AG10803 (cell line): Measurements from ENCODE around the gene COQ8A.

Source experiments
- DNase-seq: peaks from one replicate; pipeline ENCODE4 v3.0.0; 2010; ENCODE audit warnings: low read depth
- H3K4me3 ChIP-seq: 2 replicates; pipeline ENCODE4 v1.5.1; 2011; ENCODE audit warnings: mild to moderate bottlenecking, low read length, control low read depth
- CTCF ChIP-seq: conservative IDR thresholded peaks from 2 replicates; pipeline ENCODE4 v1.5.1; 2011; ENCODE audit warnings: mild to moderate bottlenecking, low read length, control low read depth, inconsistent platforms

The COQ8A gene

DNA sequence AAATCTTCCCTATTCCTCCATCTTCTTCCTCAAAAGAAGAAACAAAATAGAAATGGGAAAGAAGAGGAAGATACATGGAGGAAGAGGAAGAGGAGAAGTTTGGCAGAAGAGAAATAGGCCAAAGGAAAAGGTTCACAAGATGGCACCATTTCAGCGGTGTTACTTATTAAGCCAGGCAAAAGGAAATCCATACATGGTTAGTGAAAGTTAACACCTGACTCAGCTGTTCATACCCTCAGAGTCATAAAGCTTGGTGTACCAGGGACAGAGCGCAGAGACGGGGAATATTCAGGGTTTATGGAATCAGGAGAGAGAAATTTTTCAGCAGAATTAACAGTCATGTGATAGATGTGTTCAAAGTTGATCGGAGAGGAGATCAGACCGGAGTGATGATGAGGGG lies 70.6 kb downstream of the COQ8A start:
- DNase-seq: no peak
- no peak overlapping the region for H3K4me3 ChIP-seq
- TF ChIP-seq CTCF: no peak

DNA sequence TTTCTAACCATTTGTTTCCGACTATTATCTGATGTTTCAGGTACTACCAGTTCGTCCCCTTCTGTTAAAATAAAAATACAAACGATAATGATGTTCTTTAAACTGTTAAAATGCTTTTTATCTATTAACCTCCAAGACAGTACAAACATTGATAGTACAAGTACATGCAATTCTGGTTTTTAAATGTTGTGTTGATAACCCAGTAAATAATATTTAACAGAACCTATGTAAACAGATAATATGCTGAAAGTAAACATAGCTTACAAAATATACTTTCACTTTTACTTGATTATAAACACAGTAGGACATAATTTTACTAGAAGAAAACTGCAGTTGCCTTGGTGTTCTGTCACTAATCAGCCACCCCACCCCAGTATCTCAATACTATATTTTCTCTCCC lies 76.9 kb downstream of the COQ8A start:
- H3K4me3 ChIP-seq: no peak overlapping the region

GRCh38 chr1:227032396-227032795 lies 92.3 kb downstream of the COQ8A start:
- DNase-seq: no peak
- no peak overlapping the region for H3K4me3 ChIP-seq
- TF ChIP-seq CTCF: no peak

More for the DNA sequence above, 76.9 kb downstream of the COQ8A start:
- no peak for TF ChIP-seq CTCF
- DNase-seq: no peak

GRCh38 chr1:227033880-227034279 lies 93.8 kb downstream of the COQ8A start:
- DNase-seq: no peak
- no peak overlapping the region for H3K4me3 ChIP-seq
- TF ChIP-seq CTCF: no peak

DNA sequence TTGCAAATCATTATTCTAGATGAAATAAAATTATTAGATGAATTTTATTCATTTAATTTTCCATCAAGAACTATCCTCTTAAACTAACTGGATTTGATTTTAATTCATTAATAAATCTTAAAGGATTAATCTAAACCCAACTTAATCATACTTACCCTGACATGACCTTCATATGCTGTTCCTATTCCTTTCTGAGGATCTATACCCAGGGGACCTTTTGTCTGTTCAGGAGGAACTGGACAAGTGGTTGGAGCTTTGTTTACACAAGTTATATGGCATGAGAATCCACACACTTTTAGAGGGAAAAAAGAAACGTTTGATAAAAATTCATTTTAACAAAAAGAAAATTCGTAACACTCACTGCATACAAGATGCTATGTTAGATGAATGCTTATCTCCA lies 95.2 kb downstream of the COQ8A start:
- no peak overlapping the region for H3K4me3 ChIP-seq
- TF ChIP-seq CTCF: no peak
- DNase-seq: no peak

DNA sequence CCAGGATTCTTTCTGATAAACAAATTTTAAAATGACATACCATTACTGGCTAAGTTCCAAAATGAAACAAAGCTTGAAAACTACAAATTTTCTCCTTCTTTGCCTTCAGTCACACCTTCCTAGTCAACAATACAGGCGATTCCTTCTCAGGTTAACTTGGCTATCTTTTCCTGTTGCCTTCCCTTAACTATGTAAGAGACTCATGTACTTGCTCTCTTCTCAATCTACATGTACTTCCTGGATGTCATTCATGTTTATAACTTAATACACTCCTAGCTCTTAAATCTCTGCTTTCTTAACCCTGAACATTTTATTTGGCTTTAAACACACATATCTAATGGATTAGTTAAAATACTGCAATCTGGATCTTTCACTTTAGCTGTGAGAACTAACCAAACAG lies 97.0 kb downstream of the COQ8A start:
- no peak for DNase-seq
- TF ChIP-seq CTCF: no peak
- H3K4me3 ChIP-seq: no peak overlapping the region
